Adrenal gland (tissue), 12 donors: Measurements from ENCODE around the gene LDAH. TPM values are rescaled to one million over a fixed set of nuclear protein-coding genes. Genes with fewer than 3 reads are reported as not detected.

Experiments
- DNase-seq, 7 donors: peaks; one replicate each; pipeline ENCODE4 v3.0.0-alpha.2; 2019 to 2020
- H3K27ac ChIP-seq, 5 donors: fragments of 200-600 bp; sonication (generic) in 4 of 5; 1 replicate in 3 of 5; 2 replicates in 2 of 5; pipeline versions ENCODE4 v1.5.1 to v1.8.0; 2016 to 2020; ENCODE audit warnings: mild to moderate bottlenecking in 1 of 5
- H3K27me3 ChIP-seq: fragments of 200-600 bp; 2 replicates; pipeline ENCODE4 v1.8.0; 2021
- H3K36me3 ChIP-seq, 2 donors: fragments of 200-600 bp; replicated peaks in 1 of 2; 1 replicate in 1 of 2; 2 replicates in 1 of 2; pipeline versions ENCODE4 v1.5.1 to v1.8.0; 2018 to 2022
- H3K4me1 ChIP-seq, 2 donors: fragments of 200-600 bp; replicated peaks in 1 of 2; 1 replicate in 1 of 2; 2 replicates in 1 of 2; pipeline versions ENCODE4 v1.5.1 to v1.8.0; 2018 to 2021
- H3K4me3 ChIP-seq, 4 donors: fragments of 200-600 bp; sonication (generic) in 3 of 4; one replicate each; pipeline ENCODE4 v1.5.1; 2016 to 2018
- H3K9me3 ChIP-seq, 3 donors: fragments of 200-600 bp; sonication (generic) in 1 of 3; replicated peaks in 1 of 3; 1 replicate in 2 of 3; 2 replicates in 1 of 3; pipeline versions ENCODE4 v1.5.1 to v1.8.0; 2016 to 2021
- CTCF ChIP-seq, 6 experiments: fragments of 450-650 bp in 4 of 6; fragments of 200-600 bp in 2 of 6; sonication (generic) in 1 of 6; IDR thresholded peaks; 1 replicate in 5 of 6; 2 replicates in 1 of 6; pipeline versions ENCODE4 v1.5.1 to v1.8.0; 2016 to 2021; ENCODE audit warnings: antibody characterized with exemption in 6 of 6, mild to moderate bottlenecking in 2 of 6, moderate library complexity in 1 of 6
- POLR2A ChIP-seq, 2 donors: fragments of 450-650 bp; IDR thresholded peaks; one replicate each; pipeline ENCODE4 v1.6.1; 2017; ENCODE audit warnings: antibody characterized with exemption in 2 of 2, mild to moderate bottlenecking in 2 of 2, moderate library complexity in 1 of 2
- WGBS, 4 donors: extraction: QIAGEN DNeasy Blood & Tissue Kit in 2 of 4; methylation state at CpG; one replicate each; pipeline versions ENCODE4 v1.1.5 to v1.1.7; 2013 to 2017; 5-methylcytosine and 5-hydroxymethylcytosine counted together
- intact Hi-C, 2 donors: fragments of 100-400 bp; cut with DNase I; formaldehyde crosslinking; loops; one replicate each; pipeline versions ENCODE4 v1.14.1 to v1.15.0; 2022 to 2023
- polyA plus RNA-seq, 3 donors: library from polyadenylated mRNA; stranded (reverse); fragments of 200-250 nt in 2 of 3; fragments of 350-450 nt in 1 of 3; fragmentation: Illumina TruSeq in 1 of 3; extraction: RNeasy Lipid Tissue Mini Kit (QIAGEN cat#74804) in 1 of 3; gene quantifications; one replicate each; pipeline ENCODE4 v1.2.3, GENCODE V29; 2013 to 2014
- total RNA-seq, 9 donors: library from RNA; depleted of rRNA in 4 of 9; stranded (reverse); fragments of >200 nt in 4 of 9; fragments of 120-200 nt in 1 of 9; fragmentation: NEBNext Ultra II Directional in 1 of 9; extraction: Animal tissue kit (Norgen Biotek cat#: 25700) in 1 of 9; gene quantifications; one replicate each; pipeline versions ENCODE4 v1.1.0 to v1.2.4, GENCODE V29; 2013 to 2023
- donor health status: healthy with polysubstance abuse.
- donor health status: Bipolar disorder and iron deficiency.
- donor health status: DM: yes; HTN: yes; CAD: no.
- donor health status: DM: no; HTN: no; CAD: no.
- donor health status: DM: no; HTN: no; CAD: no.
- donor health status: DM: yes; HTN: yes; CAD: no.

The LDAH gene
- total and polyA plus RNA-seq, 12 donors, result 7.0 to 64.9 (median 31.5) TPM

GRCh38 chr2:20657522-20658235 lies 165.2 kb downstream of the LDAH start:
- DNase-seq, result no peak
- TF ChIP-seq CTCF (IDR thresholded peaks at IDR 0.05) (no peak), POLR2A (IDR thresholded peaks at IDR 0.05) (no peak)
- Histone ChIP-seq H3K36me3 (no peaks in the 10 kb centered on the region), H3K27ac (no peak overlapping the region), H3K4me1 (no peaks in the 10 kb centered on the region), H3K9me3 (no peaks in the 10 kb centered on the region), H3K4me3 (no peak overlapping the region), H3K27me3 (peaks cover 13% of the 10 kb centered on the region)
- 78 to 91% (median 82%) methylated on average over 2 to 4 of the region's 4 CpGs for WGBS, 4 donors
- intact Hi-C loops, result no loop called here

DNA sequence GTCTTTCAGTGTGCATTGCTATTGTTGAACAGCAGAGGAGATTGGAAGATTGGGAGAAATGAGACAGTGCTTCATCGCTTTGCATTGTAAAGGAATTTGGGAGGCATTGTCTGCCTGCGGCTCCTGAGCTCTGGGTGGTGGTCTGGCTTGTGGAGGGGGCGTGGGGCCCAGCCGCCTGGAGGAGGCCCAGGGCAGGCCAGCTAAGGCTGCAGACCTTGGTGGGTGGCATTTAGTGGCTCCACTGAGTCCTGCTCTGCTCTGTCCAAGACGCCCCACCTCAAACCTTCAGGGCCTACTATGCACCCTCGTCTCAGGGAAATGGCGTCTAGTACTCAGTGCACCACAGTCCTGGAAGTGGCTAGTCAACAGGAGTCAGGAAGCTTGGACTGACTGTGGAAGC lies 166.3 kb downstream of the LDAH start:
- Histone ChIP-seq H3K27ac (no peak overlapping the region), H3K9me3 (no peaks in the 10 kb centered on the region), H3K36me3 (no peaks in the 10 kb centered on the region), H3K27me3 (peaks cover 2% of the 10 kb centered on the region), H3K4me1 (peaks cover 0 to 2% of the 10 kb centered on the region in 2 donors), H3K4me3 (no peak overlapping the region)
- TF ChIP-seq CTCF (IDR thresholded peaks at IDR 0.05), result no peak
- TF ChIP-seq POLR2A (IDR thresholded peaks at IDR 0.05), result no peak
- 84 to 92% (median 86%) methylated on average over 3 to 7 of the region's 7 CpGs for whole genome bisulfite sequencing, 4 donors
- intact Hi-C loops, result no loop called here
- DNase-seq, result no peak

GRCh38 chr2:20654535-20654813 lies 168.4 kb downstream of the LDAH start:
- Histone ChIP-seq H3K4me3 (no peak overlapping the region), H3K27me3 (no peaks in the 10 kb centered on the region), H3K36me3 (no peaks in the 10 kb centered on the region), H3K9me3 (no peaks in the 10 kb centered on the region), H3K27ac (no peak overlapping the region), H3K4me1 (peaks cover 8 to 16% of the 10 kb centered on the region in 2 donors)
- TF ChIP-seq CTCF (IDR thresholded peaks at IDR 0.05) (no peak), POLR2A (IDR thresholded peaks at IDR 0.05) (no peak)
- intact Hi-C loops, result no loop called here
- 82 to 94% (median 83%) methylated on average over 2 of the region's 2 CpGs for whole genome bisulfite sequencing, 4 donors
- DNase-seq, result no peak

DNA sequence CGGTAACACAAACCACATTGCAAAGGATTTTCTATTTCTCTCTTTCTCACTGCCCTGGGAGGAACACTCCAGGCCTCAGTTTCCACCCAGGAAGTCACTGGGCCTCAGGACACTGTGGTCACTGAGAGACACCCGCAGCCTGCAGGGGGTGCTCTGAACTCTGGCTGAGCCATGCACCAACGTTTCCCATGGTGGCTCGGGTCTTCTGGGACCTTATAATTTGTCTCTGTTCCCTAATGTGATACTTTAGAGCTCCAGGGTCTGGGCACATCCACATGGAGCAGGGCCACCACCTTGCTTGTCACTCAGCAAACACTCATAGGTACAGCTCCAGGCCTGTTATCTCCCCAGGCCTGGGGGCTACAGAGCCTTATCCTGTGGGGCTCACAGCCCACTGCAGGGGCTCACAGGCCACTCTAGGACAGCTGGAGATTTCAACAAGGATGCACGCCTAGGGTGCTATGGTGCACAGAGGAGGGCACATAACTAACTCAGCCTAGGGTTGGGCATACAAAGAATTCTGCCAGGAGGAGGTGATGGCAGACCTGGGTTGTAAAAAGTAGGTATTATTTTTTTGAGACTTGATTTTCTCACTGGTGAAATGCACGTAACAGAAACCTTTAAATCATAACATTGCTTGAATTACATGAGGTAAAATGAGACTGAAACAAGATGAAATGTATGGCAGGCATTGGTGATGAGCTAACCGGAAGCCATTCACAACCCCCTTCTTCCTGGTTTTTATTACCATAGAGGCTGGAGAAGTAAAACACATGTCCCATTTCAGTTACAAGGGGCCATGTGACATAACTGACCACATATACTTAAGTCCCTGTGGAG lies 169.0 kb downstream of the LDAH start:
- intact Hi-C loops, result no loop called here
- Histone ChIP-seq H3K9me3 (no peaks in the 10 kb centered on the region), H3K27me3 (no peaks in the 10 kb centered on the region), H3K4me3 (no peak overlapping the region), H3K27ac (no peak overlapping the region), H3K4me1 (peaks cover 12 to 21% of the 10 kb centered on the region in 2 donors), H3K36me3 (no peaks in the 10 kb centered on the region)
- no peak for DNase-seq
- WGBS, 4 donors, result 70 to 85% (median 81%) methylated on average over 6 to 7 of the region's 7 CpGs
- no peak for TF ChIP-seq CTCF (IDR thresholded peaks at IDR 0.05)
- TF ChIP-seq POLR2A (IDR thresholded peaks at IDR 0.05), result no peak
